SU-DHL-6 (cell line): Measurements from ENCODE around the gene EHBP1.

ENCODE experiments used
- CTCF ChIP-seq: fragments of 200-600 bp; sonication (generic); IDR thresholded peaks from one replicate; pipeline ENCODE4 v1.5.1; 2017; ENCODE audit warnings: antibody characterized with exemption, mild to moderate bottlenecking, low read length, moderate library complexity; ENCODE audit not compliant: insufficient read depth, poor library complexity, severe bottlenecking
- EZH2phosphoT487 ChIP-seq: fragments of 200-600 bp; sonication (generic), shearing (Covaris generic); conservative IDR thresholded peaks from 2 replicates; pipeline ENCODE4 v1.6.1; 2018; ENCODE audit warnings: mild to moderate bottlenecking, antibody characterized with exemption, low read length, moderate library complexity, mixed read lengths

GRCh38 chr2:63049211-63049969 lies 343.9 kb downstream of the EHBP1 start:
- TF ChIP-seq EZH2phosphoT487: no peak
- no peak for TF ChIP-seq CTCF
